ENCODE results near the gene NTF4. TPM values are rescaled to one million over a fixed set of nuclear protein-coding genes. Genes with fewer than 3 reads are reported as not detected.
"Not testable (repeated sequence)": the region's sequence is repeated elsewhere in the genome, so short reads cannot be mapped to it uniquely, and the experiment has no call there.

Gene NTF4
- total RNA-seq, 2 experiments from 2014 or later = not detected

GRCh38 chr19:49049834-49050233, 14.8 kb downstream of the NTF4 start:
- not testable (repeated sequence) for H3K27me3 Mint-ChIP-seq, DNase-seq, H3K36me3 Mint-ChIP-seq, H3K27ac Mint-ChIP-seq, H3K9me3 Mint-ChIP-seq, H3K4me3 Mint-ChIP-seq, H3K4me1 Mint-ChIP-seq

- H3K4me1 Mint-ChIP-seq, H3K27me3 Mint-ChIP-seq, DNase-seq, H3K36me3 Mint-ChIP-seq, H3K27ac Mint-ChIP-seq, H3K4me3 Mint-ChIP-seq, H3K9me3 Mint-ChIP-seq: not testable (repeated sequence)
Measured at GRCh38 chr19:49049011-49049410, 15.6 kb downstream of the NTF4 start, which contains the start of gene CGB8. TSS of gene CGB8 (minus strand) at chr19:49049111. CDS start at chr19:49048739, 372 bp downstream.

- DNase-seq, H3K4me1 Mint-ChIP-seq, H3K27me3 Mint-ChIP-seq, H3K36me3 Mint-ChIP-seq, H3K4me3 Mint-ChIP-seq, H3K9me3 Mint-ChIP-seq, H3K27ac Mint-ChIP-seq: not testable (repeated sequence)
Measured at GRCh38 chr19:49043548-49043947, 21.1 kb downstream of the NTF4 start, which contains the start of gene CGB5. TSS of gene CGB5 (plus strand) at chr19:49043848. CDS start at chr19:49044210, 362 bp downstream.

GRCh38 chr19:49042666-49043065, 22.0 kb downstream of the NTF4 start:
- not testable (repeated sequence) for H3K36me3 Mint-ChIP-seq, H3K4me1 Mint-ChIP-seq, H3K9me3 Mint-ChIP-seq, H3K4me3 Mint-ChIP-seq, H3K27ac Mint-ChIP-seq, DNase-seq, H3K27me3 Mint-ChIP-seq

DNA sequence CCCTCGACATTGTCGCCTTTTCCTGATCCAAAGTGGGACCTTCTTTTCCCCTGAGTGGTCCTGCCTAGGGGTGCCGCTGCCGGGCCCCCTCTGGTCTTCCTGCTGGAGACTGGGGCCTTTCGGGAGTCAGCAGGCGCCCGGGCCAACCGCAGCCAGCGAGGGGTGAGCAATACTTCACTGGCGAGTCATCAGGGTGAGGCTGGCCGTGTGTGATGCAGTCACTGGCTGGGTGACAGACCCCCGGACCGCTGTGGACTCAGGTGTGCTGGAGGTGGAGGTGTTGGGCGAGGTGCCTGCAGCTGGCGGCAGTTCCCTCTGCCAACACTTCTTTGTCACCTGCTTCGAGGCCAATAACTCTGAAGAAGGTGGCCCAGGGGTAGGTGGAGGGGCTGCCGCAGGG, 22.4 kb downstream of the NTF4 start:
- DNase-seq = no peak
- Mint-ChIP-seq H3K27ac (no peak overlapping the region), H3K4me3 (no peak overlapping the region), H3K4me1 (no peaks in the 10 kb centered on the region), H3K9me3 (no peaks in the 10 kb centered on the region), H3K36me3 (no peaks in the 10 kb centered on the region), H3K27me3 (no peaks in the 10 kb centered on the region)

GRCh38 chr19:49039736-49040135, 24.9 kb downstream of the NTF4 start:
- not testable (repeated sequence) for H3K9me3 Mint-ChIP-seq, H3K27me3 Mint-ChIP-seq, DNase-seq, H3K4me1 Mint-ChIP-seq, H3K4me3 Mint-ChIP-seq, H3K27ac Mint-ChIP-seq, H3K36me3 Mint-ChIP-seq

DNA sequence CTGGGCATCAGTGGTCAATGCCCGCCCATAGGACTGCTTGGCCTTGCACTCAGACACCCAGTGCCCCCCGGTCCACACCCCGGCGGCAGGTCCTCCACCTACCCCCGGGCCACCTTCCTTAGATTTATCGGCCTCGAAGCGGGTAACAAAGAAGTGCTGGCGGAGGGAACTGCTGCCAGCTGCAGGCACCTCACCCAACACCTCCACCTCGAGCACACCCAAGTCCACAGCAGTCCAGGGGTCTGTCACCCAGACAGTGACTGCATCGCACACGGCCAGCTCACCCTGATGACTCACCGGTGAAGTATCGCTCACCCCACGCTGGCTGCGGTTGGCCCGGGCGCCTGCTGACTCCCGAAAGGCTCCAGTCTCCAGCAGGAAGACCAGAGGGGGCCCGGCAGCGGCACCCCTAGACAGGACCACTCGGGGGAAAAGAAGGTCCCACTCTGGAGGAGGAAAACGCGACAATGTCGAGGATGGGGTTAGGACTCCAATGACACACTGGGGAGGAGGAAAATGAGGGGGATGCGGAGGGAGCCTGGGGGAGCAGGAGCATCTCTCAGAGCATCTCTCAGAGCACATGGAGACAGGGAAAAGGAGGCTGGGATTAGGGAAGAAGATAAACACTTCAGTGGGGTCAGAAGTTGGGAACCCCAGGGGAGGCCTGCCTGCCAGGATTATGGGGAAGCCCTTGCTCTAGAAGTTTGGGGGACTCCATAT, 25.9 kb downstream of the NTF4 start:
- not testable (repeated sequence) for H3K4me3 Mint-ChIP-seq, H3K27ac Mint-ChIP-seq, H3K36me3 Mint-ChIP-seq, DNase-seq, H3K27me3 Mint-ChIP-seq, H3K4me1 Mint-ChIP-seq, H3K9me3 Mint-ChIP-seq

GRCh38 chr19:49038111-49038510, 26.5 kb downstream of the NTF4 start:
- not testable (repeated sequence) for H3K27me3 Mint-ChIP-seq, H3K36me3 Mint-ChIP-seq, DNase-seq

GRCh38 chr19:49036815-49037214, 27.8 kb downstream of the NTF4 start, which contains the start of gene CGB1:
TSS of gene CGB1 (minus strand) at chr19:49036895. CDS start at chr19:49036711, 184 bp downstream.
- not testable (repeated sequence) for H3K27ac Mint-ChIP-seq, H3K4me3 Mint-ChIP-seq, H3K9me3 Mint-ChIP-seq, H3K27me3 Mint-ChIP-seq, H3K4me1 Mint-ChIP-seq, H3K36me3 Mint-ChIP-seq
- DNase-seq = peak; percentile 71

More at GRCh38 chr19:49038111-49038510, 26.5 kb downstream of the NTF4 start:
- not testable (repeated sequence) for H3K27ac Mint-ChIP-seq, H3K4me1 Mint-ChIP-seq, H3K4me3 Mint-ChIP-seq, H3K9me3 Mint-ChIP-seq

- H3K9me3 Mint-ChIP-seq, H3K4me1 Mint-ChIP-seq, H3K36me3 Mint-ChIP-seq: not testable (repeated sequence)
- Mint-ChIP-seq H3K4me3 (peak within 1 kb of the TSS; percentile 19), H3K27me3 (peaks cover 10% of the 10 kb centered on the region), H3K27ac (peak within 1 kb of the TSS; percentile 68)
- DNase-seq = peak; percentile 78
Measured at GRCh38 chr19:49031642-49032301, 32.8 kb downstream of the NTF4 start, which contains the start of gene CGB2. TSS of gene CGB2 (plus strand) at chr19:49031890. CDS start at chr19:49032096, 206 bp downstream.

DNA sequence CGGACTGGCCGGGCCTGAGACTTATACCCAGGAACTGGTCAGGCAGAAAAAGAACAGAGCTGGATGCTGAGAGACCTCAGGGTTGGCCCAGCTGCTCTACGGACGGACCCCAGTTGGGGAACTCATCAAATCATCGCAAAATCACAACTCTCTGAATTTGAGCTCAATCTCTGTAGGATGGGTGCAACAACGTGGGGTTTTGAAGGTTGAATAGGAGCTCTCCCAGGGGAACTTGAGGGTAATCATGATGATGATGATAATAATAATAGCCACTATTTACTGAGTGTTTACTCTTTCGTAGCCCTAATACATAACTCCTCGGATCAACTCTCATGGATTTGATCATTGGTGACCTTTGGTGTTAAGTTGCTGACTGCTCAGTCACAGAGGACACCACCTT, 34.3 kb downstream of the NTF4 start:
- not testable (repeated sequence) for DNase-seq, H3K4me3 Mint-ChIP-seq, H3K9me3 Mint-ChIP-seq, H3K27ac Mint-ChIP-seq, H3K4me1 Mint-ChIP-seq, H3K27me3 Mint-ChIP-seq, H3K36me3 Mint-ChIP-seq

- H3K27ac Mint-ChIP-seq, H3K9me3 Mint-ChIP-seq, H3K4me3 Mint-ChIP-seq, H3K36me3 Mint-ChIP-seq, H3K4me1 Mint-ChIP-seq, DNase-seq, H3K27me3 Mint-ChIP-seq: not testable (repeated sequence)
Measured at GRCh38 chr19:49029749-49030148, 34.9 kb downstream of the NTF4 start.

- H3K4me1 Mint-ChIP-seq, H3K27ac Mint-ChIP-seq, DNase-seq, H3K36me3 Mint-ChIP-seq, H3K9me3 Mint-ChIP-seq, H3K27me3 Mint-ChIP-seq, H3K4me3 Mint-ChIP-seq: not testable (repeated sequence)
Measured at GRCh38 chr19:49028686-49029085, 35.9 kb downstream of the NTF4 start.

DNA sequence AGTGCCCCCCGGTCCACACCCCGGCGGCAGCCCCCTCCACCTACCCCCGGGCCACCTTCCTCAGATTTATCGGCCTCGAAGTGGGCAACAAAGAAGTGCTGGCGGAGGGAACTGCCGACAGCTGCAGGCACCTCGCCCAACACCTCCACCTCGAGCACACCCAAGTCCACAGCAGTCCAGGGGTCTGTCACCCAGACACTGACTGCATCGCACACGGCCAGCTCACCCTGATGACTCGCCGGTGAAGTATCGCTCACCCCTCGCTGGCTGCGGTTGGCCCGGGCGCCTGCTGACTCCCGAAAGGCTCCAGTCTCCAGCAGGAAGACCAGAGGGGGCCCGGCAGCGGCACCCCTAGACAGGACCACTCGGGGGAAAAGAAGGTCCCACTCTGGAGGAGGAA, 39.0 kb downstream of the NTF4 start:
- not testable (repeated sequence) for H3K36me3 Mint-ChIP-seq, H3K4me3 Mint-ChIP-seq, H3K4me1 Mint-ChIP-seq, H3K27ac Mint-ChIP-seq, H3K9me3 Mint-ChIP-seq, H3K27me3 Mint-ChIP-seq, DNase-seq

GRCh38 chr19:49025088-49025487, 39.5 kb downstream of the NTF4 start:
- not testable (repeated sequence) for H3K4me3 Mint-ChIP-seq, H3K27ac Mint-ChIP-seq, H3K9me3 Mint-ChIP-seq, H3K27me3 Mint-ChIP-seq, H3K4me1 Mint-ChIP-seq, H3K36me3 Mint-ChIP-seq, DNase-seq

GRCh38 chr19:49024233-49024632, 40.4 kb downstream of the NTF4 start, which contains the start of gene CGB3:
TSS of gene CGB3 (minus strand) at chr19:49024333. CDS start at chr19:49023971, 362 bp downstream.
- H3K27ac Mint-ChIP-seq, H3K4me3 Mint-ChIP-seq, H3K9me3 Mint-ChIP-seq, H3K4me1 Mint-ChIP-seq, DNase-seq, H3K36me3 Mint-ChIP-seq: not testable (repeated sequence)
- peaks cover 11% of the 10 kb centered on the region for H3K27me3 Mint-ChIP-seq

Measured in activated naive CD8-positive, alpha-beta T cell treated with anti-CD3 and anti-CD28 coated beads for 36 hours (primary cell).